GM19193 (cell line): ENCODE measurements around the gene RIBC1.

ENCODE experiments used
- POLR2A ChIP-seq: IDR thresholded peaks from 4 replicates; pipeline ENCODE4 v1.6.1; 2011; ENCODE audit not compliant: insufficient read depth, insufficient read length; ENCODE audit errors: extremely low read depth

RIBC1 gene

GRCh38 chrX:53422086-53422860 lies 400 bp upstream of the RIBC1 start, which contains the start of gene SMC1A:
TSS of gene SMC1A (minus strand) at chrX:53422654. CDS start at chrX:53422600, 54 bp downstream.
- peak; percentile 81 for TF ChIP-seq POLR2A

GRCh38 chrX:53429755-53430154 lies 7.1 kb downstream of the RIBC1 start:
- no peak for TF ChIP-seq POLR2A

GRCh38 chrX:53430231-53430630 lies 7.6 kb downstream of the RIBC1 start:
- TF ChIP-seq POLR2A = no peak

GRCh38 chrX:53433651-53434639 lies 11.3 kb downstream of the RIBC1 start, which contains the start of gene HSD17B10:
TSS of gene HSD17B10 (minus strand) at chrX:53434370. CDS start at chrX:53434345, 25 bp downstream.
- peak; percentile 78 for TF ChIP-seq POLR2A

- TF ChIP-seq POLR2A = no peak
These were observed 13.3 kb downstream of the RIBC1 start for GRCh38 chrX:53435997-53436396.

- no peak for TF ChIP-seq POLR2A
These were observed 14.5 kb downstream of the RIBC1 start for GRCh38 chrX:53437206-53437605.

- TF ChIP-seq POLR2A = no peak
These were observed 15.6 kb downstream of the RIBC1 start for GRCh38 chrX:53438174-53438831.

- no peak for TF ChIP-seq POLR2A
These were observed 16.2 kb downstream of the RIBC1 start for GRCh38 chrX:53438832-53439230.

- TF ChIP-seq POLR2A = no peak
These were observed 17.4 kb downstream of the RIBC1 start for GRCh38 chrX:53440101-53440500.

- TF ChIP-seq POLR2A = no peak
These were observed 18.2 kb downstream of the RIBC1 start for GRCh38 chrX:53440621-53441517.

GRCh38 chrX:53441531-53442321 lies 19.1 kb downstream of the RIBC1 start:
- peak; percentile 34 for TF ChIP-seq POLR2A

GRCh38 chrX:53442322-53442631 lies 19.6 kb downstream of the RIBC1 start:
- no peak for TF ChIP-seq POLR2A

GRCh38 chrX:53445977-53446376 lies 23.3 kb downstream of the RIBC1 start:
- no peak for TF ChIP-seq POLR2A
